Myocyte (in vitro differentiated cells): ENCODE measurements around the gene SFXN3. TPM values are rescaled to one million over a fixed set of nuclear protein-coding genes. Genes with fewer than 3 reads are reported as not detected.

Experiments
- DNase-seq: peaks from one replicate; pipeline ENCODE4 v3.0.0-alpha.2; 2012; ENCODE audit warnings: low read depth
- total RNA-seq: library from RNA; depleted of rRNA; stranded (reverse); fragments of >200 nt; gene quantifications from 2 replicates; pipeline ENCODE4 v1.2.3, GENCODE V29; 2014

SFXN3 gene
- total RNA-seq, 1 donor from 2014 or later: 103 TPM

DNA sequence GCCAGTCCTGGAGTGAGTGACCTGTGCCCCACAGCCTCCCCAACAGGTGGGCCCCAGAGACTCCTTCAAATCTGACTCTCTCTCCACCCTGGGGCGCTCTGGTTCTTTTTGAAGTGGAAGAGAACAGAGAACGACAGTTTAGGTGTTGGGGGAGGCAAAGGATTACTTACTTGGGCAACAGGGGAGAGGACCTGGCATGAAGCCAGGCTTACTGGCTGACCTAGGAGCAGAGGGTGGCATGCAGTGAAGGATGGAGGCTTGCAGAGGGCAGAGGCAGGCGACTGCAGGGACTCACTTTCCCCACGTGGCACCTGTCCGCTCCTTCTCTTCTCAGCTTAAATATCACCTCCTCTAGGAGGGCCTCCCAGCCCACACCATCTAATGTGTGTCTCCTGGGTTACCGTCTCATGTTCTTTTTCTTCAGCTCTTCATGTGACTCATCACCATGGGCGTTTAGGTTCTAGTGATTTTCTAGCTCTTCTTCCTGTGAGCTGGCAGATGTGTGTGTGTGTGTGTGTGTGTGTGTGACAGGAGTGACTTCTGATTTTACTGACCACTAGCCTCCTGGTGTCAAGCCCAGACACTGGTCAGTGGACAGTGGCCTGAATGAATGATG, 16.0 kb upstream of the SFXN3 start:
- peak; percentile 71 for DNase-seq

DNA sequence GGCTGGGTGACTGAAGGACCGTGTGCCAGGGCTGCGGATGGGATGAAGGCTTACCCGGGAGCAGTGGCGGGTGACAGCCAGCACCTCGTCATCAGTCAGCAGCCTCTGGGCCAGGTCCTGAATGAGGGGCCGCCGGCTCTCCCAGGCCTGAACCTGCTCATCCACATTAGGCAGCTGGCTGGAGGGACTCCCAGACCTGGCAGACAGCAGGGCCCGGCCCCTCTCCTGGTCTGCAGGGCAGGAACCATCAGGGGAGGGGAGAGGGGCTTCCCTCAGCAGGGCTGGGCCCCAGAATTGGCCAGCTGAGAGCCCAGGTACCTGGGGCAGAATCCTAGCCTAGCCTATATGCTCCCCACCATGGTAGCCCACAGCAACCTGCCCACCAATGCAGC, 15.5 kb upstream of the SFXN3 start:
- DNase-seq: no peak

DNA sequence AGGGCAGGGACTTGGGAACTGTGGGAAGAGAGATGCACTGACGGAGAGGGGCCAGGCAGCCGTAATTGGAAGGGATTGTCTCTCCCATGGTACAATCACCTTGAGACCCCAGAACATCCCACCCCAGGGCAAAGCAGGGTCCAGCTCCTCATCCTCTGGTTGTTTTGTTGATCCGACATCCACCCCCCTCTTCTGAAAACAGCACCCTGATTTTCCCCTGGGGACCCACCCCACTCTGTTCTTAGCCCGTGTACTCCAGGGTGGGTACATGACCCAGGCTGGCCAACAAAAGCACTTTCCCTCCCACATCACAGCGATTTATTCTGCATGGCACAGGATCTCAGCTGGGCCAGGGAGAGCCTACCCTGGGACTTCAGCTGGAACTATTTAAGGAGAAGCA, 14.2 kb upstream of the SFXN3 start:
- DNase-seq: no peak

DNA sequence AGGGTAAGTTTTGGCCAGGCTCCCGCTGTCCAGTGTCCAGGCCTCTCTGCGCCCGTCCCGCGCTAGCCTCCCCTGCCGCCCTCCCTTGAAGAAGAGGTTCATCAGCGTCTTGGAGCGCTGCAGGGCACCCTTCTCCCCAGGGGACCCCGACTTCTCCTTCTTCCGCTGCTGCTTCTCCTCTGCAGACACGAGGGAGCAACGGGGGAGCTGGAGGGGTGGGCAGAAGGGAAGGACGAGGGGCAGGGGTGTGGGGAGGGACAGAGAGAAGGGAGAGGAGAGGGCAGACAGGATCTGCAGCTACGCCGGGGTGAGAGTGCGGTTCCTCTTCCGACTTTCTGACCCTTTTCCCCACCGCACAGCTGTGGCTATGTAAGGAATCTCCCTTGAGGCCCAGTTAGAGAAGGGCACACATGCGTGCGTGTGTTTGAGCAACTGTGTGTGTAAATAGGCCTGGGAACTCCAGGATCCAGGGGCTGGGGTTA, 12.9 kb upstream of the SFXN3 start:
- DNase-seq: no peak

DNA sequence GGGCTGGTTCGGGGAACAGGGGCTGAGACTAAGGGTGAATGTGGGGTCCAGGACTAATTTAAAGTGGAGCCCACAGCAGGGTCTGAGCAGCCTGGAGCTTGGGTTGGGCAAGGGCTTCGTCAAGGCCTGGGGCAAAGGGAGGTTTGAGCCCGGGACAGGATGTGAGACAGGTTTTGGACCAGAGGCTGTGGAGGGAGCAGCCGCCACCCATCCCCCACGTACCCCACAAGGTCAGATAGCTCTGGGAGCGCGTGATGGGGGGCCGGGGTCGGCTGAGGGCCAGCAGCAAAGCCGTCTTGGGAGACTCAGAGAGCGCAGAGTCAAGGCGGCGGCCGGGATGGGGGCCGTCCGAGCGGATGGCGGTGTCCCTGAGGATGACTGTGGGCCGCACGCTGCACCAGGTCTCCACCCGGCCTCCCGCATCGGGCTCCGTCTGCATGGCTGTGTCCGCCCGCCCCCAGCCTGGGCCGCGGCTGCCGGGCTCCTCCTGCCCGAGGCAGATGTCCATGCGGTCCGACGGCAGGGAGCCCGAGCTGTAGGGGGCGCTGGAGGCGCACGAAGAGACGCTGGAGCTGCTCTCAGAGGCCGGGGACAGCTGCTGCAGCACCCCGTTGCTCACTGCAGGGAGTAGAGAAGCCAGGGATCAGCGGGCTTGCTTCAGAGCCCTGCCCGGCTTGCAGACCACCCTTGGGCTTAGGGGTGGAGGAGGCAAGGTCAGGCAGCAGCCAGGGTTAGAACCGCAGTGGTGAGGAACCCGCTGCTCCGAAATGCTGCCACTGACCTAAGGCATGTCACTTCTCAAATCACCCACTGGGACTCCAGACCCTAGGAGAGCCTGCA, 12.2 kb upstream of the SFXN3 start:
- peak; percentile 93 for DNase-seq

DNA sequence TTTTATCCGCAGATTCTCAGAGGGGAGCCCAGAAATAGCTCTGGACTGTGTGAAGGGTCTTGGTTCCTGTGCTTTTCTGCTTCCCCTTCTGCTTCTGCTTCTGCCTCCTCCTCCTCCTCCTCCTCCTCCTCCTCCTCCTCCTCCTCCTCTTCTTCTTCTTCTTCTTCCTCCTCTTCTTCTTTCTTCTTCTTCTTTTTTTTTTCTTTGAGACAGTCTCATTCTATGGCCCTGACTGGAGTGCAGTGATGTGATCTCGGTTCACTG, 11.7 kb upstream of the SFXN3 start:
- no peak for DNase-seq

DNA sequence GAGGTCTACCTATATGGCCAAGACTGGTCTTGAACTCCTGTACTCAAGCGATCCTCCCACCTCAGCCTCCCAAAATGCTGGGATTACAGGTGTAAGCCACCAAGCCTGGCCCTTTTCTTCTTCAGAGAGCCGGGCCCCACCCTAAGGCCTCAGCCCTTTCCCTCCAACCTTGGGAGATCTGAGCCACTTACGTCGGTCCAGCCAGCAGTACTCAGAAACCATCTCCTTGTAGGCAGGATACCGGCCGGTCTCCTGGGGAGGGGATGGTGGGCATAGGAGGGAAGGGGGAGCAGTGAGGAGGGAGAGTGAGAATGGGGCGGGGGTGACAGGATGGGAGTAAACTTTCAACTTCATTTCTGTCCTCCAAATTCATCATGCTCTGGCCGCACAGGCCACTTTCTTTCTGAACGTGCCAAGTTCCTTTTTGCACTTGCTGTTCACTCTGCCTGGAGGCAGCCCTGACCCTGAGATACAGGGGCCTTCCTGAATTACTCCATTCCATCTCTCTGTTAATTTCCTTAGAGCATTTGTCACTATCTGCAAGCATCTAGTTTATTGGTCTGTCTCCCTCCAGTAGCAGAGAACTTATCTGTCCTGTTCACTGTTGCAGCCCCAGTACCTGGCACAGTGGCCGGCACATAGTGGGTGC, 10.5 kb upstream of the SFXN3 start:
- DNase-seq: no peak

DNA sequence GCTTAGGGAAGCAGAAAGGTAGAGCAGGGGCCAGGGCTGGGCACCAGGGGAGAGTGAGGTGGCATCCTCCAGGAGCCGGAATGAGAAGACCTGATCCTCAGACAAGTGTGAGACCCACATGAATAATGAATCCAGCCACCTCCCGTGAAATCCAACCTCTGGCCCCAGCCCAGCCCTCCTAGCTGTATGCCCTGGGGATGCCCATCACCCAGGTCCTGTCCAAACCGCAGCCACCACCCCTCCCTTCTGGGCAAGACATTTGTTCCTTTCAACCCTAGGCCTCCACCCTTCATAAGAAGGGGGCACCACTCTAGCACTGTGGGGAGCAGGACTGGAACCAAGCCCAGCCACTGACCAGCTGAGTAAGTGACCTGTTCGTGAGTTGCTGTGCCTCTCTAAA, 9.8 kb upstream of the SFXN3 start:
- peak; percentile 65 for DNase-seq

DNA sequence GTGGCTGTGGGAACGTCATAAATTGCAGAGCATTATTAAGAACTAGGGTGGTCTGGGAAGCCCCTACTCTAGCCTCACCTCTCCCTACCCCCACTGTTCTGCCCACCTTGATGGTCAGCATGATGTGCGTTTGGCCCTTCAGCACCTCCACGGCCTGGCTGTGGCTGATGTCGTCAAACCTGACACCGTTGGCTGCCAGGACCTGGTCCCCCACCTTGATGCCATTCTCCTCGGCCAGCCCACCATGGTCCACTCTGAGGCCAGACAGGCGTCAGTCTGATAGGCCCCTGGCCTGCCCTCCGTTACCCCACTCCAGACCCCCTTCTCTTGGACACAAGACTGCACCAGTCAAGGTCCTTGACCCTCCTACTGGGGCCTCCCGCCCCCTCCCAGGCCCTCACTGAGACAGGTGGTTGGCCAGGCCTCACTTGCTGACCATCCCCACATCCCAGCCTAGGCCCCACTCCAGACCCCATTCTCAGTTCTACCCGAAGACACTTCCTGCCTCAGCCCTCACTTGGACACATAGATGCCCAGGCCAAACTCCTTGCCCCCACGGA, 9.3 kb upstream of the SFXN3 start:
- DNase-seq: no peak

DNA sequence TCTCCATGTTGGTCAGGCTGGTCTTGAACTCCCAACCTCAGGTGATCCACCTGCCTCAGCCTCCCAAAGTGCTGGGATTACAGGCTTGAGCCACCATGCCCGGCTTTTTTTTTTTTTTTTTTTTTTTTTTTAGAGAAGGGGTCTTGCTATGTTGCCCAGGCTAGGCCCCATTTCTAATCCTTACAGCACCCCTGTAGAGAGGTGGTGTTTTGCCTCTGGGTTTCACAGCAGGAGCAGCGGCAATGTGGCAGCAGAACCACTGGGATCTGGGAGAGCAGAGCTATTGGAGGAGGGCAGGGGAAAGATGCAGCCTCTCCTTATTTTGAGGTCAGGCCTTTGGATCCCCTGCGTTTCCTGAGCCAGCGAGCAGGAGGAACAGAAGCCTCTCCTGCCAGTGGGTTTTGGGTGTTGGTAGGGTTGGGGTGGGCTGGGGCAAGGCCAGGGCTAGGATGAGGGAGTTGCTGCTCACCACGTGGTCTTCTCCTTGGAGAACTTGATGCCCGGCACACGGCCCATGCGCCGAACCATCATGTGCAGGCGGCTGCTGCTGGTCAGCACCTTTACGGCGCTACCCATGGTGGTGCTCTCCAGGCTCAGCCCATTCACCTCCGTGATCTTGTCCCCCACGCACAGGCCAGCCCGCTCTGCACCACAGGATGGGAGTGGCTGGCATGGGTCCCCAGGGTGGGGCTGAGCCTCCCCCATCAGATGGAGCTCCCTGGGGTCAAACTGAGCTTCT, 7.9 kb upstream of the SFXN3 start:
- DNase-seq: no peak

DNA sequence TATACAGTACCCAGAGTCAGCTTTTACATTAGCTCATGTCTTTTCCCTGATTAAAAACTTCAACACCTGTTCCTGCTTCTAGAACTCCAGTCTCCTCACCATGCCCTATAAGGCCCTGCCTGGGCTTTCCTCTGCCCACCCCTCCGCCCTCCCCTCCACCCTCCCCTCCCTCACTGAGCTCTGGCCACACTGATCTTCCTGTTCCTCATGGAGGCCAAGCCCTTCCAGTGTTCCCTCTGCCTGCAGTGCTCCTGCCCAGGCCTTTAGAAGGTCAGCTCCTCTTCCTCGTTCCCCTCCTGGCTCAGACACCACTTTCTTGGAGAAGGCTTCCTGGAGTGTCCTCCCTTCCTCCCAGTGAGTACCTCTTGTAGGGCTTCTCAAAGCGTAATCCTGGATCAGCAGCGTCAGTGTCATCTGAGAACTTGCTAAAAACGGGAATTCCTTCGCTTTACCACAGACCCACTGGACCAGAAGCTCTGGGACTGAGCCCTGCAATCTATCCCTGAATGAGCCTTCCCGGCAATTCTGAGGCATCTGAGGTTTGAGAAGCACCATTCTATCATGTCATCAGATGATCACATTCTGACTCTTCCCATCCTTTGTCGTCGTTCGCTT, 3.8 kb upstream of the SFXN3 start:
- DNase-seq: no peak

DNA sequence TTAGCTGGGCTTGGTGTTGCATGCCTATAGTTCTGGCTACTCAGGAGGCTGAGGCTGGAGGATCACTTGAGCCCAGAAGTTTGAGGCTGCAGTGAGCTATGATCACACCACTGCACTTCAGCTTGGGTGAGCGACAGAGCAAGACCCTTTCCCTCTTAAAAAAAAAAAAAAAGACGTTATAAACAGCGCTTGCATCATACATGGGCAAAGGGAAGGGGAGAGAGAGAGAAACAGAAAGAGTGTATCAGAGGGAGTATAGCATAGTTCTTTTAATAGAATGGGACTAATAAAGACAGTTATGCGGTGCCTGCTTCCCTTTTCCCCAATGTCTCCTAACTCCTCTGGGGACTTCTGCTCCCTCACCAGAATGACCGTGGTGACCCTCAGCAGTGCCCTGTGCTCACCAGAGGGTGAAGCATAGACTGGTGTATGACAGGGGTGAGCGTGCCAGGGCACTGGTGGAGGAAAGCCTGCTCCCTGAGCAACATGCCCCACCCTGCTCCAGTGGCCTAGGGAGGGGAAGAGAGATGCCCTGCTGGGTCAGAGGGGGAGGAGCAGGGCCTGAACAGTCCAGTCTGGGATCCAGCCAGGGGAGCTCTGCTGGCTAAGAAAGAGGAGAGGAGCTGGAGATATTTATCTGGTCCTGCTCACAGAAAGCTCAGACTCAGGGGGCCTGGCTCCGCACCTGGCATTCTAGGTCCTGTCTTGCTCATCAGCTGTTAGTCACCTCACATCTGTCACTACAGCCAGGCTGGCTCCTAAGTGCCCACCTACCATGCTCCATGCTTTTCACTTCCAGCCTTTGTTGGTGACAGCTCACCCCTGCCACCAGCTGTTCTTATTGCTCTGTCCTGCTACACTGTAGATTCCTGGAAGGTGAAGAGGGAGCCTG, 2.3 kb upstream of the SFXN3 start:
- DNase-seq: peak; percentile 73

DNA sequence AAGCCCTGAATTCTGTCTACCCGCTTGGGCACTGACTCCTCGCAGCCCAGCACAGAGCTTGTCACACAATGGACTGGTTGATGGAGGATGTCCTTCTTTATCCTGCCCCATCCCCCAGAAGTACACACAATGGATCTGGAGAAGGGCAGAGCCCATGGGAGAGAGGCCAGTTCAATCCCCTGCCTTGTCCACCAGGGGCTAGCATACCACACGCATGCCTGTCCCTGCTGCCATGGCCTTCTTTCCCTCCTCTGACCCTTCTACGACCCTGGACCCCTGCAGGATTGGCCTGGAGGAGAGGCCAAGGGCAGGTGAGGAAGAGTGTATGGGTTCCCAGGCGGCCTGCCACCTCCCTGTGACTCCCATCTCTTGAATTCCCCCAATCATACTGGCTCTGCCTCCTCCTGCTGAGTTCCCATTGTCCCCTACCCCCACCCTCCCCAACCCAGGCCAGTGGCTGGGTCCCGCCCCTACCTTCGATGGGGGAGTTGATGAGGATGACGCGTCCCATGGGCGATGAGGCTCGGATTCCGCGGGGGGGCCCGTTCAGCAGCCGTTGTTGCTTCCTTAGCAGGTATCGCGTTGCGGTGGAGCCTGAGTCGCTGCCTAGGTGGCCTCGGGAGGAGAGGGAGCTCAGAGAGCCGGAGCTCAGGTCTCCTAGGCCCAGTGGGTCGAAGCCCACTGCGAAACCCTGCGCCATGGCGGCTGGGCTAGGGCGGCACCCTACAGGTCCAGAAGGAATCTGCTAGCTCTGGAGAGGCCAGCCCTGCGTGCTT, 1.3 kb upstream of the SFXN3 start:
- DNase-seq: no peak

DNA sequence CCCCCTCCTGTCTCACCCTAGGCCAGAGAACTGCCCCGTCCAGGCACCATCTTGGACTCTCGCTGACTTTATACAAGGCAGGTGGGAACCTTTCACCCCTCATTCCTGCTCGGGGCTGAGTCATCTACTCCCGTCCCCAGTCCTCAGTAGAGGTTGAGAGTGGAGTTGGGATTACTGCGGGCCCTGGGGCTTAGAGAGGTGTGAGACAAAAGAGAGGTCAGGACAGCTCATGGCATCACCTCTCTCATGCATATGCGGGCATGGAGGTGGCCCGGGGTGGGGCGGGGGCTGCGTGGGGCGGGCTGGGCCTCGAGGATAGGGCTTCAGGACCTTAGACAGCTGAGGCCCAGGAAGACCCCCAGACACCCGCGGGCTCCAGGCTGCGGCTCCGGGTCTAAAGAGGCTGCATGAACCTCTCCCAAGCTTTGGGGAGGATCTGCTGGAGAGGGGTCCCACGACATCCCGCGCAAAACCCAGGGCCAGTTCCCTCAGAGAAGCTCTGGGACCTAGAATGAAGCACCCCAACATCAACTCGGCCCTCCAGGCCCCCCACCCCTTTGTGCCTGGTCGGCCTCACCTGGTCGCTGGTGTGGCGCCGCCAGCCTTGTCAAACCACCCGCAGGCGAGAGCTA, 422 bp upstream of the SFXN3 start:
- DNase-seq: no peak

DNA sequence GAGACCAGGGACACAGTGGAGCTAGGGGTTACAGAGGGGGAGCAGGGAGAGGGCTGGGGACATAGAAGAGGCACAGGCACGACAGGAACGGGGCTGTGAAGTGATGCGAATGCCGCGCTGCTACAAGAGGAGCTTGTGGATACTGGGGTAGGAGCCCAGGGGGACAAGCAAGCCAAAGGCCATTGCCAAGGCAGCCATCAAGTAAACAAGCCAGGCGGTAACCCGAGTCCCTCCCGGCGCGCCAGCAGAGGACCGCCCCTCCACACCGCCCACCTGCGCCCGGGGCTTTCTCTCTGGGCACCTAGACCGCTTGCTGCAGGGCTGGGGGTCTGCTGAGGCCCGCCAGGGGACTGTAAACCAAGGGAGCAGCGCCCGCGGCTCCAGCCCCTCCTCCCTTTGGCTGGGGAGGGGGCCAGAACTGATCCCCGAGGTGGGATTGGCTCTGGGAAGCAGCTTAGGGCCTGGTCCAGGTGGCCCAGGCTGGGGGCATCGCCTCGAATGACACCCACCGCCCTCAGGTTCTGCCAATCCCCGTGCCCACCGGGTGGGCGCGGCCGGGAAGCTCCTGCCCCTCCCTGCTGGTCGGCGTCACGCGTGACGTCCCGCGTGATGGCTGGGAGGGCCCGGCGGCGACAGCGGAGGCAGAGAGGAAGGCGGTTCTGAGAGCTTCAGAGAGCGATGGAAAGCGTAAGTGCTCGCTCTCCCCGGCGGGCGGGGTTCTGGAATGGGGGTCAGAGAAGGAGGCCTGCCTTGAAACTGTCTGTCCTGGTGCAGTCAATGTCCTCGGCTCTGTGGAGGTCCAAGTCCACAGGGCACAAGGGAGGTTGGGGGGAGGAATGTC, 982 bp downstream of the SFXN3 start:
- peak; percentile 83 for DNase-seq

DNA sequence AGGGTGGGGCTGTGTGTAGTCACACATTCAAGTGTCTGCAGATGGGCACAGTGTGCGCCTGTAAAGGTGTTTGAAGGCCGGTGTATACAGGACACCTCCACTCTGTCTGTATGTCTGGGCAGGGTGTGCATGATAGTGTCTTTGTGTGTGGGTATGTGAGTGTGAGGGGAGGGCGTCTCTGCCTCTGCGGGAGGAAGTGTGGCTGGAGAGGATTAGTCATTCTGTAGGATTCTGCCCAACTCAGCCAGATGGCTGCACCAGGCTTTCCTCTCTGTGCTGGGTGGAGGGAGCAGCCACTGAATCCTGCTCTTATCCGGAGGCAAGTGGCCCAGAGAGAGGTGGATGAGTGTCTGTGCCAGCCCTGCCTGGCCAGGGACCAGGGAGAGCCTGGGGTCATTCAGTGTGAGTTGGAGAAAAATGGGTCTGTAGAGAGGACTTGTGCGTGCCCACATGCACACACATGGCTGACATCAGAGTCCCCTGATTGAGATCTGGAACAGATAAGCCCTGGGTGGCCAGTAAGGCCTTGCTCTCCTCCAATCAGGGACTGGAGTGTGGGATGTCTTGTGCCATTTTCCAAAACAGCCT, 1.7 kb downstream of the SFXN3 start:
- DNase-seq: peak; percentile 89

DNA sequence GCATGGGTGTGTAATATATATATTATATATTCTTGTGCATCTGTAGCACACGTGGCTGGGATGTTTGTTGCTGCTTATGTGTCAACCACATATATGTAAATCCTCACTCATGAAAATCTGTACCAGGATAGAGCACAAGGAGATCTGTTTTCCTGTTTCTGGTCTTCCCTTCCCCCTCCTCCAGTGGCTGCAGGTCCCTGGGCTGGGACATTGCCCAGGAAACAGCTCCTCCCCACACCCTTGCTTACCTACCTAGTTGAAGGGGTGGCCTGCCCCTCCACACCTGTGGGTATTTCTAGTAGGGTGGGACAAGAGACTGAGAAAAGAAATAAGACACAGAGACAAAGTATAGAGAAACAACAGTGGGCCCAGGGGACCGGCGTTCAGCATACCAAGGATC, 2.2 kb downstream of the SFXN3 start:
- DNase-seq: no peak
